GM18508 (cell line): Measurements from ENCODE around the gene OXNAD1.

ENCODE experiments used
- ATAC-seq: cut with Tn5 transposase; IDR thresholded peaks from one replicate; pipeline ENCODE4 v1.9.1; 2021; ENCODE audit warnings: moderate number of reproducible peaks; ENCODE audit not compliant: insufficient read depth, unreplicated experiment

The OXNAD1 gene

GRCh38 chr3:16272588-16272987 lies 7.6 kb downstream of the OXNAD1 start:
- ATAC-seq, result no peak

- no peak for ATAC-seq
Measured at GRCh38 chr3:16273867-16274266, 8.9 kb downstream of the OXNAD1 start.

DNA sequence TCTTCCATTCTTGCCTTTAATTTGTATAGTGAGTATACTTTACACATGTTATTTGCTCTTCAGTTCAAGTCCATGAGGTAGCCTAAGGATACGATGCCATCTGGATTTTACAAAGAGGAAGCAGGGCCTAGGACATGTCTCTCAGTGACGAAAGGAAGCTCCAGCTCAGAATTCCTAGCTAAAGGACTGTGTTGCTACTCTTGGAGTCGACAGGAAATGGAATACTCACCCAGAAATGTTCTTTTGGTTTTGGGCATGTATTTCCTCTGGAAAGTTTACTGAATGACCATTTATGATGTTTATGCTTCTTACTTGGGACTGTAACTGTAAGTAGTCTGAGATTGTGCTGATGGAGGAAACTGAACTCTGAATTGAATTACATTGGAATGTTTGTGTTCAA lies 12.5 kb downstream of the OXNAD1 start:
- ATAC-seq, result no peak

- ATAC-seq, result no peak
Measured at GRCh38 chr3:16279010-16279801, 14.2 kb downstream of the OXNAD1 start.

DNA sequence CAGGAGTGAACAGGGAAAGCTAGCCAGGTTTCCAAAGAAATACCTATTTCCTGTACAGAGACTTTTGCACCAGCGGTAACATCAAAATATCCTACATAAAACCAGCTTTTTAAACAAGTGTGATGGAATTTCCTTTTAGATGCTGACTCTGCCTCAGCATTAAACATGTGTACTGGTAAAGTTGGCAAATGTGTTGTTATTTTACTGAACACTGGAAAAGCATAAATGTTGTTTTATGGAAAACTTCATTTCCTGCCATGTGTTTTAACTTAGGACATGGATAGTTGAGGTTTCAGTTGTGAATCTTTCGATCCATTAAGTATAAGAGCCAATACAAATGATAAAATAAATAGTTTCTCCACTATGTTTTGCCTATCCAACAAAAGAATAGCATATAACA lies 15.7 kb downstream of the OXNAD1 start:
- no peak for ATAC-seq

DNA sequence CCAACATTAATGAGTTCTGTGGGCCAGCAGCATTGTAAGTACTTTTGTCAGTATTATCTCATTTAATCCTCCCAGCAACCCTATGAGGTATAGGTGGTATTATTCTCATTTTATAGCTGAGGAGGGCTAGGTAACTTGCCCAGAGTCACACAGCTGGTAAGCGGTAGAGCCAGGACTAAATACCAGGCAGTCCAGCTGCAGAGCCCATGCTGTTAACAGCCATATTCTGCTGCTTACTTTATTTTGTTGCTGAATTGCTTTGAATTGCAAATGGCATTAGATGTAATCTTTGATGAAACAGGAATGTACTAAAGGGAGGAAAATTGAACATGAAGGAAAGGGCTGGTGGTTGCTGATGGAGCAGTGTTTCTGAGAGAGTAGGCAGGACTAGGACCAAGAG lies 19.6 kb downstream of the OXNAD1 start:
- no peak for ATAC-seq

GRCh38 chr3:16286161-16286560 lies 21.1 kb downstream of the OXNAD1 start:
- peak; percentile 57 for ATAC-seq

DNA sequence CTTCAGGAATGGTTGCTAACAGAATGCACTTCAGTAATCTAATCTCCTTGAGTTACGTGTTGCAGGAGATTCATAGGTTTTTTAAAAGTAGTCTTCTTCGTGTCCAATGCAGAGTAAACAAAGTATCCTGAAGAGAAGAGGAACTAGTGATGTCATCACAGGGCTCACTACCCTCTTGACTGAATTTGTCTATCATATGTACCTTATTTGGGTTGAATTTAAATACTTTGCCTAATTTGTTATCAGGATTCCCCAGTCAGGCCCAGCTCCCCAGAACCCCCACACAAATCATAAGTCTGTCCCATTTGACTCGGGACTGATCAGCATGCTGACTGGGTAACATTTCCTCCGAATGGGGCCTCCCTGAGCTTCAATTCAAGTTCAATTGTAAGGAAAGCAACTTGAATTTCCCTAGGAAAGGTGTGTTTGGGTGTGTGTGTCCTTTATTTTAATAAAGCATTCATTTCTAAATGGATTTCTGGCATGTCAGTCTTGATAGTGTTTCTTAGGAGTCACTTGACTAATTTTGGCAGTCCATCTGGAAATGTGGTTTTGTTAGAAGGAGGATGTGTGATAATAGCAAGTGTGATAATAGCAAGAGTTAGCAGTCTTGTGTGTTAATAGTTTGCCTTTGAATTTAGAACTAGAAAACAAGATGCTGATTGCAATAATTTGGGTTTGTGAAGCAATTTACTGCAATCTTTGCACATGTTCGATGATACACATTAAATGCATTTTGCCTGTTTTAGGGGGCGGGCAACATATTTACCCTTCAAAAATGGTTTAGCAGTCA lies 21.9 kb downstream of the OXNAD1 start:
- no peak for ATAC-seq

DNA sequence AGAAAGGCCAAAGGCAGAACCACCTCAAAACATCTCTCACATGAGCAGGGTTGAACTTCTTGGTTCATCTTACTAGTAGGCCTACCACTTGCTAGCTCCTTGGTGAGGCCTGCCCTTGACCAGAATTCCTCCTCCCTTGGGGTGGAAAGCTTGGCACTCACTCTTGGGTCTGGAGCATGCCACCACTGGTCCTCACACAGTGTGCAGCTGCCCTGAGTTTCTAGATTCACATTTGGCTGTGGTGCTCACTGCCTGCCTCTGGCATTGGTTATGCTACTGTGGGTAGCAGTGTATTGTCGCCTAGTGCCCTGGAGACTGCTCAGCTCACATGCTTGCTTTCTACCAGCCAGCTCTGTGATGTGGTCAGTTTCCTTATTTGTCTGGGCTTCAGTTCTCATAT lies 23.7 kb downstream of the OXNAD1 start:
- ATAC-seq, result no peak

GRCh38 chr3:16289144-16289889 lies 24.3 kb downstream of the OXNAD1 start:
- no peak for ATAC-seq

- no peak for ATAC-seq
Measured at GRCh38 chr3:16290007-16290826, 25.2 kb downstream of the OXNAD1 start.

- ATAC-seq, result no peak
Measured at GRCh38 chr3:16290827-16291196, 25.8 kb downstream of the OXNAD1 start.

DNA sequence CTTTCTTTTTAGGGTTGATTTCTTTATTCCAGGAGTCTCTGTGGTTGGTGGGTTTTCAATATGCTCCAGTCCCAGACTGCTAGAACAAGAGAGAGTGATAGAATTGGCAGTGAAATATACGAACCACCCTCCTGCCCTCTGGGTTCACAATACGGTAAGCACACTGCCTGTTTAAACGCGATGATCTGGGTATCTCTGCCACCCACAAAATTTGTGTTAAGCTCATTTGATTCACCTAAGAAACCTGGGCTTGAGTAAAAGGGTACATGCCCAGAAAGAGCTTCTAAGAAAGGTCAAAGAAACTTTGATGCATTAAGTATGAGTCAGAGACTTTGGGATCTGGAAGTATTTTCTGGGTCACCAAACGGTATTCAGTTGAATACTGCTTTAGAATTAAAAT lies 29.8 kb downstream of the OXNAD1 start:
- ATAC-seq, result no peak

DNA sequence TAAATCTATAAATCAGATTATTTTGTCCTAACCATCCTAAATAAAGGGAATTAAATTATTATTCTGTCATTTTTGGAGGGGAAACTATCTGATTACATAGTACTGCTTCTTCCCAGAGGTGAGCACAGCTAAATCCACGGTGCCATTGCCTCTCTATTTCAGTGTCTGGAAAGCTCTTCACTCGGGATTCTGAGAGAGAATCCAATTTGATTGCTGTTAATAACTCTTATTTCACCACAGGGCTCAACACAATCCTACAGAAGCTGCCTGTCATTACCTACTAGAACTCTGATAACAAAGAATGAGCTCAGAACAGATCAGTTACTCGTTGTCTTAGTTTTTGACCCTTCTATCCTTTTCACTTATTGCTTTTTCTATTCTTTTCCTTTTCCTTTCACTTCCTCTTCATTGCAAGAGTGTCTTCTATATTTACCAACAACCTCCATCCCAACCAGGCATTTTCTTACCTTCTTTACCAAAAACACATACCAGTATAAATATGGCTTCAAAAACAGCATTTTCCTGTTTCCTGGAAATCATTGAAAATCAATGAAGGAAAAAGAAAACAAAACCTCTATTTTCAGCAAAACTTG lies 30.4 kb downstream of the OXNAD1 start:
- ATAC-seq, result no peak

DNA sequence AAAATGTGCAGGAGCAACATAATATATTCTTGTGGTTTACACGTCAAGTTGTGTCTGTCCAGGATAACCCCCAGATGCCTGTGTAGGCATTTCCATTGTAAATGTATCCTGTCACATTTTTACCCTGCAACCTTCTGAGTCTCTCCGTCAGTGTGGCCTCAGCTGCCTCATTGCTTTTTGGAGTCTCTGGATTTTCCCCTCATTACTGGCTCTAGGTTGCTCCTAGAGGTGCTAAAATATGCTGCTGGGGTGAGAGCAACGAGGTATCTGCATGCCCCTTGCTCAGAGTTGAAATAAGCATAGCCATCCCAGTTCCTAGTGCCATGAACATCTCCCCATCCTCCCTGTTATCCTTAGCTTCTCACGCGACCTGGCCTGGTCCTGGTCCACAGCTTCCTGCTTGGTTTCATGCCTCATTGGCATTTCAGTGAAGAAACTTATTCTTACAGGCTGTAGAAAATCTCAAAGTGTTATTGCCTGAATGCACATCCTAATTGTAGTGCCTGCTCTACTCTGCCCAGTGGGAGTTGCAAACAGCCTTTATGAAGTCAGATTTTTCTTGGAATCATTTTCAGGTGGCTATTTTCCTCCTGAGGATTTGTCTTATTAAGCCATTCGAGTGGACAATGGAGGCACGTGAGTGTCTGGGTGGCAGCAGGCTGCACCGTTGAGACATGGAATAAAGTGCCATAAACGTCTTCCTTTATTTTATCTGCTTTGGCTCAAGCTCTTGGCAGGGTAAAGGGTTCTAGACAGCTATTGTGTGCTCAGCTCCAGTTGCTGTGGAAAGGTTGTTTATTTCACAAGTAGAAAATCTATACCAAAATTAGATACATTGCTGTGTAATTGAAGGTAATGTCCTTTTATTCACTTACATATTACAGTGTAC lies 33.2 kb downstream of the OXNAD1 start:
- ATAC-seq, result no peak

- ATAC-seq, result no peak
Measured at GRCh38 chr3:16298891-16299290, 33.9 kb downstream of the OXNAD1 start.

DNA sequence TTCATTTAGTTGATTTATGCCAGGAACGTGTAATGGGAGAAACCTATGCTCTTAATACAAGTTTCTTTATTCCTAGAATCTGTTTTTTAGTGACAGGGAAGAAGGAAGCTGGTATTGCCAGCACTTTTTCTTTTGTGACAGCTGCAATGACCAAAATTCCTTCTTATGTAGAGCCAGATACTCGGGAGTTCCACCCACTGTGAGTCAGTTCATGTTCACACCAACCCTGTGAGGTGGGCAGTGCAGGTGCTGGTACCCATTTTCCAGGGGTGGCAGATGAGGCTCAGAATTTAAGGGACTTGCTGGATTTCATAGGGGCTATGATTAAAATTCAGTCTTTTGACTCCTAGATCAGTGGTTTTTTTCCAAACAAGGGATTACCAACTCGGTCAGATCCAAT lies 34.7 kb downstream of the OXNAD1 start:
- no peak for ATAC-seq

DNA sequence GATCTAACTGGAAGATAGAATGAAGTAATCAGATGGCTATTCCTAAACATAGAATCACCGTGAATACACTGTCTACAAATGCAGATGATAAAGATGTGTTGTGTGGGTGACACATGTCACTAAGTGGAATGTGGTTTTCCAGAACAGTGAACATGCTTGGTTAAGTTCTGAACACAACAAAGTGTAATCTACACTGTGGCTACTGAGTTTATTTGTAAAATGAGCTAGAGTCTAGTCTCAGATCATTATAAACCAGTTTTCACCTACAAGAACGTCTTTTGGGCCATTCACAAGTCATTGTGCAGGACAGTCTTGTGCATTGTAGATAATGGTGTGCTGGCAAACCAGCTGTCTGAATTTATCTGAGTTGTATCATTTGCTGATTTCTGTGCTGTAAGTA lies 35.3 kb downstream of the OXNAD1 start:
- no peak for ATAC-seq

DNA sequence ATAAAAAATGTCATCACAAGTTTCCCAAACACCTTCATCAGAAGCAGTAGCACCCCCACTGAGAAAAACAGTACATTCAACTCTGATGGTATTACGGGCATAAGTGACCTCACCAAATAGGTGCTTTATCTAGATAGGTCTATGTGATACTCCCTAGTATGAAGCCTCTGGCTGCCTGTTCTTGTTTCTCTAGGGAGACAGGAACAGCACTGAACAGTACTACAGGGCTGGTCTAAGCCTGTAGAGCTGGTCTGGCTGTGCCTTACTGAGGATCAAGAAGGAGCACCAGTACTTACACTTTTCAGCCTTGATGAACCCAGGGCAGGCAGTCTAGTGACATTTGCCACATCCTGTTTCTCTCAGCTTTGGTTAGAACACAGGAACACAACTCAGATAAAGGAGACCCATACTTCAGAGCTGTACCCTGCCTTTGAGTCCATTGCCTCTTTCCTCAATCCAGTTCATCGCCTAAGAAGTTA lies 35.9 kb downstream of the OXNAD1 start:
- ATAC-seq, result no peak
